K562 (cell line): ENCODE results near the gene RBL1. TPM values are rescaled to one million over a fixed set of nuclear protein-coding genes. Genes with fewer than 3 reads are reported as not detected.
A peak's percentile ranks its signal among the peaks of the same experiment; 100 is the strongest.

Source experiments
- CHD1 ChIP-seq: fragments of 200-600 bp; sonication (generic); IDR thresholded peaks from one replicate; pipeline ENCODE4 v1.6.1; 2012; ENCODE audit warnings: mild to moderate bottlenecking, moderate library complexity, low read length, inconsistent platforms
- EP400 ChIP-seq: fragments of 450-650 bp; IDR thresholded peaks from 2 replicates; pipeline ENCODE4 v1.6.1; 2017; ENCODE audit warnings: antibody characterized with exemption, mild to moderate bottlenecking, moderate library complexity
- GTF3C2 ChIP-seq: IDR thresholded peaks from 3 replicates; pipeline ENCODE4 v1.6.1; 2011; ENCODE audit warnings: borderline replicate concordance, mild to moderate bottlenecking, moderate library complexity; ENCODE audit not compliant: insufficient read length; ENCODE audit errors: extremely low read depth
- HDAC1 ChIP-seq, 2 experiments: fragments of 450-650 bp; IDR thresholded peaks; 2 replicates each; pipeline ENCODE4 v1.6.1; 2016 to 2017; ENCODE audit warnings: inconsistent platforms in 1 of 2, mild to moderate bottlenecking in 1 of 2, moderate library complexity in 1 of 2
- MAFK ChIP-seq: IDR thresholded peaks from 2 replicates; pipeline ENCODE4 v1.6.1; 2011; ENCODE audit warnings: low read length, improper control_type of control experiment
- NR4A1 ChIP-seq, 2 experiments: fragments of 250-450 bp in 1 of 2; fragments of 450-650 bp in 1 of 2; sonication (Bioruptor Pico) in 1 of 2; IDR thresholded peaks; 2 replicates each; pipeline versions ENCODE4 v1.4.0 to v1.6.1; 2016 to 2020; ENCODE audit warnings: mild to moderate bottlenecking in 2 of 2, missing compliant biosample characterization in 1 of 2, missing genetic modification characterization in 1 of 2, moderate library complexity in 1 of 2
- PHB2 ChIP-seq: fragments of 450-650 bp; IDR thresholded peaks from 2 replicates; pipeline ENCODE4 v1.6.1; 2017; ENCODE audit warnings: low read depth
- RAD21 ChIP-seq, 2 experiments: fragments of 250-450 bp in 1 of 2; fragments of 450-650 bp in 1 of 2; sonication (Bioruptor Pico) in 1 of 2; formaldehyde crosslinking in 1 of 2; IDR thresholded peaks in 1 of 2; conservative IDR thresholded peaks in 1 of 2; 2 replicates each; pipeline versions ENCODE4 v1.4.0 to v1.8.0; 2020 to 2022; ENCODE audit warnings: mild to moderate bottlenecking in 2 of 2, moderate library complexity in 1 of 2
- USF1 ChIP-seq: sonication (generic); formaldehyde crosslinking; IDR thresholded peaks from 2 replicates; pipeline ENCODE4 v1.9.0; 2022; ENCODE audit warnings: mild to moderate bottlenecking, missing genetic modification reagents
- ZNF436 ChIP-seq: fragments of 250-450, 450-650 bp; sonication (Bioruptor Pico); formaldehyde crosslinking; IDR thresholded peaks from 2 replicates; pipeline ENCODE4 v1.7.0; 2020; ENCODE audit warnings: mild to moderate bottlenecking
- ZSCAN32 ChIP-seq: fragments of 450-650 bp; formaldehyde crosslinking; IDR thresholded peaks from 2 replicates; pipeline ENCODE4 v1.4.0; 2020; ENCODE audit warnings: mild to moderate bottlenecking, moderate library complexity
- polyA plus RNA-seq, 8 experiments: library from polyadenylated mRNA; depleted of rRNA in 4 of 8; stranded (reverse) in 5 of 8; unstranded in 3 of 8; fragments of >200 nt; fragmentation: Nextera tagmentation in 2 of 8; fragmentation: Illumina TruSeq in 1 of 8; extraction: Ambion mirVana in 2 of 8; extraction: Trizol in 1 of 8; gene quantifications; 2 replicates each; pipeline versions ENCODE4 v1.2.1 to v1.2.3, GENCODE V29; 2011 to 2014; ENCODE audit warnings: inconsistent platforms in 1 of 8, missing spikeins in 1 of 8
- total RNA-seq, 7 experiments: library from RNA; depleted of rRNA in 6 of 7; stranded (reverse); fragments of >200 nt in 6 of 7; fragmentation: Illumina TruSeq in 2 of 7; extraction: Trizol in 2 of 7; gene quantifications; 2 replicates each; pipeline versions ENCODE4 v1.2.1 to v1.2.3, GENCODE V29; 2011 to 2021; ENCODE audit warnings: low replicate concordance in 1 of 7

Gene RBL1
- total and polyA plus RNA-seq, 9 of the 15 experiments (the other 6 are each of a cell fraction or from before 2014, with no cell fraction given), result 4.0 to 25.9 (median 15.6) TPM

DNA sequence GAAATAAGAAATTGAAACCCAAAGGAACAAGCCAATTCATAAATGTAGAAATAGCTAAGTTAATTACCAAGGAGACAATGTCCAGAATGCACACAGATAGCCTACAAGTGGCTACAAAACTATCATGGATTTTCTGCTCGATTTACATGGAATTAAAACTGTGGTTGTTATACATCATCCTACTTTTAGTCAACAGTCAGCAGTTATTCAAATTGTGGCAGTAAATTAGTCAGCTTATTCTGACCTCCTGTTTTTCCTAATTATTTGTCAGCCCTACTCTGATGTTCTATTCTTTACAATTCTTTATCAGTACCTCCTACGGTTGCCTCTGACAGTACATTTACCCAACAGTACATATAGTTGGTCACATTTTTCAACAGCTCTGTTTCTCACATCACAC lies 29.6 kb downstream of the RBL1 start (continued):
- no peak for TF ChIP-seq USF1 (CRISPR knock-in tag)
- TF ChIP-seq RAD21 (CRISPR knock-in tag; conservative IDR thresholded peaks at IDR 0.05 in 1 of 2, IDR thresholded peaks at IDR 0.05 in 1 of 2), result no peak
- TF ChIP-seq NR4A1 (CRISPR knock-in tag; IDR thresholded peaks at IDR 0.05), result no peak
- TF ChIP-seq NR4A1 (tag; IDR thresholded peaks at IDR 0.05), result no peak
- TF ChIP-seq CHD1, result no peak
- no peak for TF ChIP-seq GTF3C2
- TF ChIP-seq ZSCAN32 (CRISPR knock-in tag), result no peak
- no peak for TF ChIP-seq PHB2
- no peak for TF ChIP-seq HDAC1 (IDR thresholded peaks at IDR 0.05)
- TF ChIP-seq ZNF436 (CRISPR knock-in tag), result no peak
- no peak for TF ChIP-seq EP400
- peak; percentile 11; the same call in 1 of the 2 replicates for TF ChIP-seq MAFK
